Measurements from ENCODE around the gene TMEM204.

DNA sequence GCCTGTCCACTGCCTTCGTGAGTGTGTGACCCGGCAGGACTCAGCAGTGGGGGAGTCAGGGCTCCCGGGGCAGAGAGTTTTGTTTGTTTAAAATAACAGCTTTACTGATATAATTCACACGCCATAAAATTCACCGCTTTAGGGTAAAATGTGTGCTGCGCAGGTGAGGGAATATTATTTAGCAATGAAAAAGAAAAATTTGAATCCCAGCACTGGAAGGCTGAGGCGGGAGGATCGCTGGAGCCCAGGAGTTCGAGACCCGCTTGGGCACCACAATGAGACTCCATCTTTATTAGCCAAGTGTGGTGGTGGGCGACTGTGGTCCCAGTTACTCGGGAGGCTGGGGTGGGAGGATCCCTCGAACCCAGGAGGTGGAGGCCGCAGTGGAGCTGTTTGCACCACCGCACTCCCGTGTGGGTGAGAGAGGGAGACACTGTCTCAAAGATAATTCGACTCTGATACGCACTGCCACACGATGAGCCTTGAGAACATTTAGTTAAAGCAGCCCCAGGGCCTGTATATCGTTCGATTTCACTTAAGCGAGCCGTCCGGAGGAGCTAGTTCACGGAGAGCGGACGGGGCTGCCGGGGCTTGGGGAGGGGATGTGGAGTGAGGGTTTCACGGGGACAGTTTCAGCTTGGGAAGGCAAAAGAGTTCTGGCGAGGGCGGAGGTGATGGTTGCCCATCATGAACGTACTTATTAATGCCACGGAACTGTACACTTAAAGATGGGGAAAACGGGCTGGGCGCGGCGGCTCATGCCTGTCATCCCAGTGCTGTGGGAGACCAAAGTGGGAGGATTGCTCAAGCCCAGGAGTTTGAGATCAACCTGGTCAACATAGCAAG, 30.1 kb upstream of the TMEM204 start:
- TF ChIP-seq CTCF (IDR thresholded peaks at IDR 0.05), result no peak
- TF ChIP-seq POLR2A (IDR thresholded peaks at IDR 0.05), result no peak

Measured in lower leg skin (tissue), 3 donors.